Liver (tissue), 3 donors: ENCODE measurements around the gene SYNPO2.
A peak's percentile ranks its signal among the peaks of the same experiment; 100 is the strongest.

Experiments
- JUND ChIP-seq, 2 donors: IDR thresholded peaks; 2 replicates each; pipeline ENCODE4 v1.6.1; 2016; ENCODE audit warnings: antibody characterized with exemption in 2 of 2
- NR2F2 ChIP-seq: IDR thresholded peaks from 2 replicates; pipeline ENCODE4 v1.6.1; 2016; ENCODE audit warnings: antibody characterized with exemption
- RAD21 ChIP-seq, 2 donors: IDR thresholded peaks; 2 replicates each; pipeline ENCODE4 v1.6.1; 2016; ENCODE audit warnings: antibody characterized with exemption in 2 of 2, mild to moderate bottlenecking in 2 of 2
- SP1 ChIP-seq: IDR thresholded peaks from 2 replicates; pipeline ENCODE4 v1.6.1; 2018; ENCODE audit warnings: antibody characterized with exemption, mild to moderate bottlenecking
- YY1 ChIP-seq: IDR thresholded peaks from 2 replicates; pipeline ENCODE4 v1.6.1; 2016; ENCODE audit warnings: antibody characterized with exemption, mild to moderate bottlenecking
- TF ChIP-seq, protein P1 (sequence below): fragments of 150-350 bp; IDR thresholded peaks from 2 replicates; pipeline ENCODE4 v1.5.1; 2017; ENCODE audit warnings: improper control_type of control experiment, low read depth, low read length; ENCODE audit not compliant: missing input control
- TF ChIP-seq, protein P2 (sequence below): IDR thresholded peaks from 2 replicates; pipeline ENCODE4 v1.6.1; 2016; ENCODE audit warnings: antibody characterized with exemption
- TF ChIP-seq, protein P3 (sequence below): IDR thresholded peaks from 2 replicates; pipeline ENCODE4 v1.6.1; 2016; ENCODE audit warnings: antibody characterized with exemption
- donor health status: healthy.
- donor health status: healthy.

DNA sequence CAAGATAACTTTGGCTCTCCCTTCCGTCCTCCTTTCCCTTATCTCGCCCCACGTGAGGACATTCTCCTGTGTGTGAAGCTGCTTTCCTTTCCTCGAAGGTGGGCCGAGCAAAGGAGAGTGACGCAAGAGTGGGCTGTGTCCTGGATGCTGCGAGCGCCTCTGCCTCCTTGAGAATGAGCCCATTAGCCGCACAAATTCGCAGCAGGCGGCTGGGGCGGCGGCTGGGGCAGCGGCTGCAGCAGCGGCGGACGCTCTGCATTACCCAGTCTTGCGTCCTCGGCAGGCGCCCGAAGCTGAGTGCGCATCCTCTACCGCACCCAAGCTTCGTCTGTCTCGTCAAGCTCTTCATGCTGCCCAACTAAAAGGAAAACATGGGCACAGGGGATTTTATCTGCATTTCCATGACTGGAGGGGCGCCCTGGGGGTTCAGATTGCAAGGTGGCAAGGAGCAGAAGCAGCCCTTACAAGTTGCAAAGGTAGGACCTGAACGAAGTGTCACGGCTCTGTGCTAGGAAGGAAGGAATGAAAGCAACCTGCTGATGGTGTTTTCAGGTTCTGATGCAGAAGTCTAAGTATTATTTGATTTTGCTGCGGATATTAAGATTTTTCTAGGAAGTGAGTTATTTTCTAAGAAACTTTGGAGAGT lies at the start of gene SYNPO2:
- TF ChIP-seq SP1 (no peak), YY1 (peak; percentile 20), JUND (IDR thresholded peaks at IDR 0.05) (no peak), NR2F2 (no peak), RAD21 (IDR thresholded peaks at IDR 0.05) (peak in 1 of 2 donors; percentile 52)
- TF ChIP-seq, protein P1, sequence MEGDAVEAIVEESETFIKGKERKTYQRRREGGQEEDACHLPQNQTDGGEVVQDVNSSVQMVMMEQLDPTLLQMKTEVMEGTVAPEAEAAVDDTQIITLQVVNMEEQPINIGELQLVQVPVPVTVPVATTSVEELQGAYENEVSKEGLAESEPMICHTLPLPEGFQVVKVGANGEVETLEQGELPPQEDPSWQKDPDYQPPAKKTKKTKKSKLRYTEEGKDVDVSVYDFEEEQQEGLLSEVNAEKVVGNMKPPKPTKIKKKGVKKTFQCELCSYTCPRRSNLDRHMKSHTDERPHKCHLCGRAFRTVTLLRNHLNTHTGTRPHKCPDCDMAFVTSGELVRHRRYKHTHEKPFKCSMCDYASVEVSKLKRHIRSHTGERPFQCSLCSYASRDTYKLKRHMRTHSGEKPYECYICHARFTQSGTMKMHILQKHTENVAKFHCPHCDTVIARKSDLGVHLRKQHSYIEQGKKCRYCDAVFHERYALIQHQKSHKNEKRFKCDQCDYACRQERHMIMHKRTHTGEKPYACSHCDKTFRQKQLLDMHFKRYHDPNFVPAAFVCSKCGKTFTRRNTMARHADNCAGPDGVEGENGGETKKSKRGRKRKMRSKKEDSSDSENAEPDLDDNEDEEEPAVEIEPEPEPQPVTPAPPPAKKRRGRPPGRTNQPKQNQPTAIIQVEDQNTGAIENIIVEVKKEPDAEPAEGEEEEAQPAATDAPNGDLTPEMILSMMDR, result no peak
- TF ChIP-seq, protein P2, sequence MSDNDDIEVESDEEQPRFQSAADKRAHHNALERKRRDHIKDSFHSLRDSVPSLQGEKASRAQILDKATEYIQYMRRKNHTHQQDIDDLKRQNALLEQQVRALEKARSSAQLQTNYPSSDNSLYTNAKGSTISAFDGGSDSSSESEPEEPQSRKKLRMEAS, result no peak
- TF ChIP-seq, protein P3, sequence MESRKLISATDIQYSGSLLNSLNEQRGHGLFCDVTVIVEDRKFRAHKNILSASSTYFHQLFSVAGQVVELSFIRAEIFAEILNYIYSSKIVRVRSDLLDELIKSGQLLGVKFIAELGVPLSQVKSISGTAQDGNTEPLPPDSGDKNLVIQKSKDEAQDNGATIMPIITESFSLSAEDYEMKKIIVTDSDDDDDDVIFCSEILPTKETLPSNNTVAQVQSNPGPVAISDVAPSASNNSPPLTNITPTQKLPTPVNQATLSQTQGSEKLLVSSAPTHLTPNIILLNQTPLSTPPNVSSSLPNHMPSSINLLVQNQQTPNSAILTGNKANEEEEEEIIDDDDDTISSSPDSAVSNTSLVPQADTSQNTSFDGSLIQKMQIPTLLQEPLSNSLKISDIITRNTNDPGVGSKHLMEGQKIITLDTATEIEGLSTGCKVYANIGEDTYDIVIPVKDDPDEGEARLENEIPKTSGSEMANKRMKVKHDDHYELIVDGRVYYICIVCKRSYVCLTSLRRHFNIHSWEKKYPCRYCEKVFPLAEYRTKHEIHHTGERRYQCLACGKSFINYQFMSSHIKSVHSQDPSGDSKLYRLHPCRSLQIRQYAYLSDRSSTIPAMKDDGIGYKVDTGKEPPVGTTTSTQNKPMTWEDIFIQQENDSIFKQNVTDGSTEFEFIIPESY, result no peak
